Ovary (tissue), 3 donors: ENCODE measurements around the gene NEMP1.
A peak's percentile ranks its signal among the peaks of the same experiment; 100 is the strongest.

ENCODE experiments used
- POLR2A ChIP-seq: fragments of 450-650 bp; IDR thresholded peaks from one replicate; pipeline ENCODE4 v1.6.1; 2017; ENCODE audit warnings: antibody characterized with exemption, mild to moderate bottlenecking, moderate library complexity
- TF ChIP-seq, protein P1 (sequence below), 3 donors: fragments of 450-650 bp in 2 of 3; fragments of 200-600 bp in 1 of 3; IDR thresholded peaks; one replicate each; pipeline versions ENCODE4 v1.5.1 to v1.8.0; 2016 to 2022; ENCODE audit warnings: antibody characterized with exemption in 3 of 3, mild to moderate bottlenecking in 1 of 3
- donor health status: DM: no; HTN: no; CAD: no.

DNA sequence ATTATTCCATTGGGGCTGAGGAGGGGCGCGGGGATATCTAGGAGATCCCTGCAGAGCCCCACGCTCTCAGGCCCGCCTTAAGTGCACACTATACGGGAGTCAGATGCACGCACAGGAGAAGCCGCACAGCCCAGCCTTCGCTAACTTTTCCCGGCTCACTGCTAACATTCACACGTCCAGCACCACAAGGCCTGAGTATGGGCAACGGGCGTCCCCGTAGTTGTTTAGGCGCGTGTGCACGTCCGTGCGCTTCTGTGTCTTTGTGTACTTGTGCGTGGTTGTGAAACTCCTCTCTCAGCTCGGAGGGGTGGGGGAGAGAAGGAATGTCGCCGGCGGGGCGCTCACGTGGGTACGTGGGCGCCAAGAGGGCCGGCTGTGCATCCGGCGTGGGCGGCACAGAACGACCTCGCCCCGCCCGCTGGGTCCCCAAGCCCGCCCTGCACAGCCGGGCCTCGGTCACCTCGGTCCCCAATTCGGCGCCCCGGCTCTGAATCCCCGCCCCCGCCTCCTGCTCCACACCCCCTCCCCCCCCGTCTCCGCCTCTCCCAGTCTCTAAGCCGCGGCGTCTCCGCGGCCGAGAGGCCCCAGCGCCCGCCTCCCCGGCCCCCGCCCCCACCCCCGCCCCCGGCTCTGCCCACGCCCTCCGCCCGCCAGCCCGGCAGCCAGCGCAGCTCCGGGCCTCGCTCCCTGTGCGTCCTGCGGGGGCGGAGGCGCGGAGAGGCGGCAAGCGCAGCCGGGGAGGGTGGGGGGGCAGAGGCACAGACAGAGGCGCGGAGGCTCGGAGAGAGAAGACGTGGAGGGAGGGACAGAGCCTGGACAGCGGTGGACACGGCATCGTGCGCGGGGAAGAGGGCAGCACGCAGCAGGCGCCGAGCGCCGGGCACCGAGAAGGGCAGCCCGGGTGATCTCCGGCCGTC lies 10.0 kb upstream of the NEMP1 start, which contains the start of gene NAB2:
- TF ChIP-seq, protein P1, sequence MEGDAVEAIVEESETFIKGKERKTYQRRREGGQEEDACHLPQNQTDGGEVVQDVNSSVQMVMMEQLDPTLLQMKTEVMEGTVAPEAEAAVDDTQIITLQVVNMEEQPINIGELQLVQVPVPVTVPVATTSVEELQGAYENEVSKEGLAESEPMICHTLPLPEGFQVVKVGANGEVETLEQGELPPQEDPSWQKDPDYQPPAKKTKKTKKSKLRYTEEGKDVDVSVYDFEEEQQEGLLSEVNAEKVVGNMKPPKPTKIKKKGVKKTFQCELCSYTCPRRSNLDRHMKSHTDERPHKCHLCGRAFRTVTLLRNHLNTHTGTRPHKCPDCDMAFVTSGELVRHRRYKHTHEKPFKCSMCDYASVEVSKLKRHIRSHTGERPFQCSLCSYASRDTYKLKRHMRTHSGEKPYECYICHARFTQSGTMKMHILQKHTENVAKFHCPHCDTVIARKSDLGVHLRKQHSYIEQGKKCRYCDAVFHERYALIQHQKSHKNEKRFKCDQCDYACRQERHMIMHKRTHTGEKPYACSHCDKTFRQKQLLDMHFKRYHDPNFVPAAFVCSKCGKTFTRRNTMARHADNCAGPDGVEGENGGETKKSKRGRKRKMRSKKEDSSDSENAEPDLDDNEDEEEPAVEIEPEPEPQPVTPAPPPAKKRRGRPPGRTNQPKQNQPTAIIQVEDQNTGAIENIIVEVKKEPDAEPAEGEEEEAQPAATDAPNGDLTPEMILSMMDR (IDR thresholded peaks at IDR 0.05) = peak in 2 of 3 donors; percentile 9 to 22
- peak; percentile 88 for TF ChIP-seq POLR2A
